HG03575 (cell line): Measurements from ENCODE around the gene PAGE1.

Experiments used
- ATAC-seq: cut with Tn5 transposase; IDR thresholded peaks from one replicate; pipeline ENCODE4 v1.9.1; 2021; ENCODE audit not compliant: unreplicated experiment, insufficient number of reproducible peaks, low FRiP score; ENCODE audit errors: extremely low read depth

The PAGE1 gene

GRCh38 chrX:49644991-49645637 lies 50.7 kb downstream of the PAGE1 start:
- no peak for ATAC-seq
